Parathyroid adenoma (tissue), 2 donors: ENCODE measurements around the gene LAX1.
A peak's percentile ranks its signal among the peaks of the same experiment; 100 is the strongest.

Experiments
- H2AFZ ChIP-seq: fragments of 300-600 bp; sonication (generic); one replicate; pipeline ENCODE4 v1.7.0; 2017; ENCODE audit warnings: antibody characterized with exemption, mild to moderate bottlenecking
- H3K27ac ChIP-seq: fragments of 300-600 bp; sonication (generic); one replicate; pipeline ENCODE4 v1.7.0; 2017
- H3K27me3 ChIP-seq: fragments of 300-600 bp; sonication (generic); one replicate; pipeline ENCODE4 v1.7.0; 2017; ENCODE audit warnings: low read length; ENCODE audit not compliant: control insufficient read depth, insufficient read depth
- H3K36me3 ChIP-seq: fragments of 300-600 bp; sonication (generic); one replicate; pipeline ENCODE4 v1.7.0; 2017; ENCODE audit warnings: low read length; ENCODE audit not compliant: control insufficient read depth, insufficient read depth
- H3K4me1 ChIP-seq: fragments of 300-600 bp; sonication (generic); one replicate; pipeline ENCODE4 v1.7.0; 2017; ENCODE audit warnings: control low read depth
- H3K4me2 ChIP-seq: fragments of 300-600 bp; sonication (generic); one replicate; pipeline ENCODE4 v1.7.0; 2017; ENCODE audit warnings: low read length
- H3K4me3 ChIP-seq: fragments of 300-600 bp; sonication (generic); one replicate; pipeline ENCODE4 v1.7.0; 2017; ENCODE audit warnings: low read depth, low read length
- H3K79me2 ChIP-seq: fragments of 300-600 bp; sonication (generic); one replicate; pipeline ENCODE4 v1.7.0; 2017; ENCODE audit warnings: control low read depth
- H3K9ac ChIP-seq: fragments of 300-600 bp; sonication (generic); one replicate; pipeline ENCODE4 v1.7.0; 2017; ENCODE audit warnings: mild to moderate bottlenecking
- H3K9me3 ChIP-seq: fragments of 300-600 bp; sonication (generic); one replicate; pipeline ENCODE4 v1.7.0; 2017; ENCODE audit warnings: low read length; ENCODE audit not compliant: control insufficient read depth
- TF ChIP-seq, protein P1 (sequence below): fragments of 300-600 bp; sonication (generic); IDR thresholded peaks from one replicate; pipeline ENCODE4 v1.7.0; 2017; ENCODE audit warnings: antibody characterized with exemption, mild to moderate bottlenecking
- donor health status: primary hyperparathyroidism.

The LAX1 gene

DNA sequence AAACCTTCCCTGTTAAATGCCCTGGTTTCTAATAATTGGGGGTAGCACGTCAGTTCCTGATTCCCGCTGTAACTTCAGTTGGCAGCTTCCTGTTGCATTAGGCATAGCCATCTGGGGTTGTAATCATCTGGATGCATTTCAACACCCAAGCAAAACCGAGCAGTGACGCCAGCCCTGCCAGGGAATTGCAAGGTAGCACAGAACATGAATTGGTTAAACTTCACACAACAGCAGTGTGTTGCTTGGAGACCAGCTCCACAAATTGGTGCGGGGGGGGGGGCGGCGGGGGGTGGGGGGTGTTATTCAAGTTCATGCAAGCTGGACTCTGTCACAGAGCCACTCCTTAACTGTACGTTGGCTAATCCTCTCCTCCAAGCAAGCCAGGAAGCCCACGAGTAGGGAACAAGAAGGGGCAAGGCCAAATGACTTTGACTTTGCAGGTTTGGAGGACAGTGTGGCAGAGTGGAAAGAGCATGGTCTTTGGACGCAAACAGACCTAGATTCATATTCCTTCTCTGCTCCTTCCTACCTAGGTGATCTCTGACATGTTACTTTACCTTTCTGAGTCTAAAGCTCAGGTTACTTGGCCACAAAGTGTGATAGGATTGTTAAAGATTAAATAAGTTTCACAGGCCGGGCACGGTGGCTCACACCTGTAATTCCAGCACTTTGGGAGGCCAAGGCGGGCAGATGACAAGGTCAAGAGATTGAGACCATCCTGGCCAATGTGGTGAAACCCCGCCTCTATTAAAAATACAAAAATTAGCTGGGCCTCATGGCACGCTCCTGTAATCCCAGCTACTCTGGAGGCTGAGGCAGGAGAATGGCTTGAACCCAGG, 4.7 kb downstream of the LAX1 start:
- peak overlapping the region; percentile 3 for H3K4me3 ChIP-seq
- H3K4me1 ChIP-seq = no peaks in the 10 kb centered on the region
- no peaks in the 10 kb centered on the region for H3K79me2 ChIP-seq
- no peak overlapping the region for H2AFZ ChIP-seq
- TF ChIP-seq, protein P1, sequence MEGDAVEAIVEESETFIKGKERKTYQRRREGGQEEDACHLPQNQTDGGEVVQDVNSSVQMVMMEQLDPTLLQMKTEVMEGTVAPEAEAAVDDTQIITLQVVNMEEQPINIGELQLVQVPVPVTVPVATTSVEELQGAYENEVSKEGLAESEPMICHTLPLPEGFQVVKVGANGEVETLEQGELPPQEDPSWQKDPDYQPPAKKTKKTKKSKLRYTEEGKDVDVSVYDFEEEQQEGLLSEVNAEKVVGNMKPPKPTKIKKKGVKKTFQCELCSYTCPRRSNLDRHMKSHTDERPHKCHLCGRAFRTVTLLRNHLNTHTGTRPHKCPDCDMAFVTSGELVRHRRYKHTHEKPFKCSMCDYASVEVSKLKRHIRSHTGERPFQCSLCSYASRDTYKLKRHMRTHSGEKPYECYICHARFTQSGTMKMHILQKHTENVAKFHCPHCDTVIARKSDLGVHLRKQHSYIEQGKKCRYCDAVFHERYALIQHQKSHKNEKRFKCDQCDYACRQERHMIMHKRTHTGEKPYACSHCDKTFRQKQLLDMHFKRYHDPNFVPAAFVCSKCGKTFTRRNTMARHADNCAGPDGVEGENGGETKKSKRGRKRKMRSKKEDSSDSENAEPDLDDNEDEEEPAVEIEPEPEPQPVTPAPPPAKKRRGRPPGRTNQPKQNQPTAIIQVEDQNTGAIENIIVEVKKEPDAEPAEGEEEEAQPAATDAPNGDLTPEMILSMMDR = no peak
- no peaks in the 10 kb centered on the region for H3K36me3 ChIP-seq
- H3K4me2 ChIP-seq = peak overlapping the region; percentile 26
- H3K9me3 ChIP-seq = no peaks in the 10 kb centered on the region
- no peak overlapping the region for H3K9ac ChIP-seq
- no peak overlapping the region for H3K27ac ChIP-seq
- H3K27me3 ChIP-seq = no peaks in the 10 kb centered on the region

DNA sequence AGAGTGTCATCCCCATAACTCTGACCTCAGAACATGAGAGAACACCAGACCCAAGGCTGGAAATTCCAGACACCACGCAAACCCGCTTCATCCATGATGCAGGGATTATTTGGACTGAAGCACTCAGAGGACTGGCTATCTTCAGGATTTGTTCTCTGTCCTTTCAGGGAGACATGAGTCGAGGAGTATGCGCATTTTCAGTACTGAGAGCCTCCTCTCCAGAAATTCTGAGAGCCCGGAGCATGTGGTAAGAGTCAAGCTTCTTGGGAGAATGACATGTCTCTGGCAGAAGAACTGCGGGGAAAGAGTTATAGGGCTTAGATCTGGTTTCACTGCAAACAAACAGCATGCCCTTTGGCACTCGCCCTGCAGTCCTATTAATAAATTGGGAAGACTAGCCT, 6.9 kb downstream of the LAX1 start:
- Histone ChIP-seq H3K4me3 (no peak overlapping the region), H2AFZ (no peak overlapping the region), H3K27me3 (no peaks in the 10 kb centered on the region), H3K4me1 (no peaks in the 10 kb centered on the region), H3K9ac (no peak overlapping the region), H3K36me3 (no peaks in the 10 kb centered on the region), H3K9me3 (no peaks in the 10 kb centered on the region), H3K27ac (no peak overlapping the region), H3K79me2 (no peaks in the 10 kb centered on the region), H3K4me2 (no peak overlapping the region)
- TF ChIP-seq, protein P1 = no peak

DNA sequence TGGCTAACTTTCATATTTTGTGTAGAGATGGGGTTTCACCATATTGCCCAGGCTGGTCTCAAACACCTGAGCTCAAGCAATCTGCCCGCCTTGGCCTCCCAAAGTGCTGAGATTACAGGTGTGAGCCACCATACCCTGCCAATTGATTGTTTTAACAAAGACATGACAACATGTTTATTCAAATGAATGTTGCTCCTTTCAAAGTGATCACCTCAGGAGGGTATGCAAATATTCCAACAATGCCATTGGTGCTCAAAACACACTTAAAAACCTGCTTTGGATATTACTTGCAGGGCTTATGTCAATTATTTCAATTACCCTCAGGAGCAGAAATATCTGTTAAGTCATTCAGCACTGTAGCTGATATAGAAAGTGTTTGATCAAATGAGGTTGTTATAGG, 7.9 kb downstream of the LAX1 start:
- Histone ChIP-seq H3K36me3 (no peaks in the 10 kb centered on the region), H3K4me3 (no peak overlapping the region), H3K27me3 (no peaks in the 10 kb centered on the region), H2AFZ (no peak overlapping the region), H3K79me2 (no peaks in the 10 kb centered on the region), H3K9me3 (no peaks in the 10 kb centered on the region), H3K9ac (no peak overlapping the region), H3K4me2 (no peak overlapping the region), H3K27ac (no peak overlapping the region), H3K4me1 (no peaks in the 10 kb centered on the region)
- TF ChIP-seq, protein P1 = no peak

DNA sequence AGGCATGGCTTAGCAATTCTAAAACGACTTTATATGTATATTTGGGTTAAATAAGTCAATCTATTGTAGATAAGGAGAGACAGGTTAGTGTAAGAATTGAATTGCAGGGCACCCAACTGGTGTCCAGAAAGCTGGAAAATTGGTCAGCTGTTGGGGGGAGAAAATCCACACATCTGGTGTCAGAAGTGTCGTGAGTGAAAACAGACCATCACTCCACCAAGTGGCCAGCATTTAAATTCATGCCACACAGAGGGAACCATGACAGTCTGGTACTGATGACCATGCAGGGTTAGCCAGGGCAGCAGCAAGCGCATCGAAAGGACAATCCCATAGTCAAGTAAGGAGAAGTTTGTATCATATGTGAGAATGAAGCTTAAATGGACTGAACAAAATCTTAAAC, 11.7 kb downstream of the LAX1 start:
- no peaks in the 10 kb centered on the region for H3K27me3 ChIP-seq
- no peaks in the 10 kb centered on the region for H3K9me3 ChIP-seq
- no peak overlapping the region for H3K4me2 ChIP-seq
- H2AFZ ChIP-seq = no peak overlapping the region
- TF ChIP-seq, protein P1 = no peak
- no peaks in the 10 kb centered on the region for H3K36me3 ChIP-seq
- H3K27ac ChIP-seq = no peak overlapping the region
- no peaks in the 10 kb centered on the region for H3K79me2 ChIP-seq
- H3K9ac ChIP-seq = no peak overlapping the region
- no peaks in the 10 kb centered on the region for H3K4me1 ChIP-seq
- no peak overlapping the region for H3K4me3 ChIP-seq

DNA sequence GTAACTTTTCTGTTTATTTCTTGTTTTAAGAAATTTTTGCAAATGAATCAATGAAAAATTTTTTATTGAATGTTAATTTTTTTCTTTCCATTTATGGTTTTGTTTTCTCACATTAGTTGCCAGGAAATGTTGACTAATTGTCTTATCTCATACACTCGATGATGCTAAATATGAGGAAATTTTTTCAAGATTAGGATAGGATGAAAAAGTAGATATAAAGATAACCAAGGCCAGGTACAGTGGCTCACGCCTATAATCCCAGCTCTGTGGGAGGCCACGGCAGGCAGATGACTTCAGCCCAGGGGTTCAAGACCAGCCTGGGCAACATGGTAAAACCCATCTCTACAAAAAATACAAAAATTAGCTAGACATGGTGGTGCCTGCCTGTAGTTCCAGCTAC, 12.6 kb downstream of the LAX1 start:
- H3K36me3 ChIP-seq = no peaks in the 10 kb centered on the region
- no peak overlapping the region for H3K9ac ChIP-seq
- H3K27me3 ChIP-seq = no peaks in the 10 kb centered on the region
- H3K4me2 ChIP-seq = no peak overlapping the region
- H3K9me3 ChIP-seq = no peaks in the 10 kb centered on the region
- no peak overlapping the region for H3K4me3 ChIP-seq
- no peak overlapping the region for H3K27ac ChIP-seq
- H3K79me2 ChIP-seq = no peaks in the 10 kb centered on the region
- no peak overlapping the region for H2AFZ ChIP-seq
- TF ChIP-seq, protein P1 = no peak
- no peaks in the 10 kb centered on the region for H3K4me1 ChIP-seq
